ENCODE data around the gene PRDX5.

The PRDX5 gene

GRCh38 chr11:64333556-64333955 is 15.6 kb downstream of the PRDX5 start:
- no peak overlapping the region for H3K4me3 ChIP-seq (ENCODE audit: low read length)
- DNase-seq (ENCODE audit: low read depth): no peak
- TF ChIP-seq CTCF (IDR thresholded peaks at IDR 0.05; ENCODE audit: insufficient read depth, low read depth, low read length, missing control alignments): no peak

GRCh38 chr11:64334764-64335735 is 17.1 kb downstream of the PRDX5 start:
- H3K4me3 ChIP-seq (ENCODE audit: low read length): no peak overlapping the region
- DNase-seq (ENCODE audit: low read depth): peak; percentile 99
- peak; percentile 8 for TF ChIP-seq CTCF (IDR thresholded peaks at IDR 0.05; ENCODE audit: insufficient read depth, low read depth, low read length, missing control alignments)

GRCh38 chr11:64337538-64338249 is 19.8 kb downstream of the PRDX5 start:
- no peak overlapping the region for H3K4me3 ChIP-seq (ENCODE audit: low read length)
- DNase-seq (ENCODE audit: low read depth): no peak
- no peak for TF ChIP-seq CTCF (IDR thresholded peaks at IDR 0.05; ENCODE audit: insufficient read depth, low read depth, low read length, missing control alignments)

- no peak for TF ChIP-seq CTCF (IDR thresholded peaks at IDR 0.05; ENCODE audit: insufficient read depth, low read depth, low read length, missing control alignments)
- no peak overlapping the region for H3K4me3 ChIP-seq (ENCODE audit: low read length)
- DNase-seq (ENCODE audit: low read depth): no peak
Measured at GRCh38 chr11:64338716-64339115, 20.8 kb downstream of the PRDX5 start.

GRCh38 chr11:64339286-64339685 is 21.4 kb downstream of the PRDX5 start:
- DNase-seq (ENCODE audit: low read depth): peak; percentile 29
- TF ChIP-seq CTCF (IDR thresholded peaks at IDR 0.05; ENCODE audit: insufficient read depth, low read depth, low read length, missing control alignments): no peak
- H3K4me3 ChIP-seq (ENCODE audit: low read length): no peak overlapping the region

- no peak for DNase-seq (ENCODE audit: low read depth)
- no peak for TF ChIP-seq CTCF (IDR thresholded peaks at IDR 0.05; ENCODE audit: insufficient read depth, low read depth, low read length, missing control alignments)
- no peak within 1 kb of the TSS for H3K4me3 ChIP-seq (ENCODE audit: low read length)
Measured at GRCh38 chr11:64339754-64340408, 22.0 kb downstream of the PRDX5 start, which contains the start of gene CCDC88B. CCDC88B (plus strand) TSS chr11:64340204; CDS start chr11:64340267, 63 bp downstream.

Measured in epithelial cell of esophagus (primary cell).